OCI-LY1 (cell line): ENCODE results near the gene ZFP91.

ENCODE experiments used
- H2AFZ ChIP-seq: fragments of 200-600 bp; sonication (generic), shearing (Covaris generic); 2 replicates; pipeline ENCODE4 v1.6.0; 2014; ENCODE audit warnings: antibody characterized with exemption, mild to moderate bottlenecking, low read length
- H3F3A ChIP-seq: fragments of 200-600 bp; sonication (generic), shearing (Covaris generic); 2 replicates; pipeline ENCODE4 v1.6.0; 2014; ENCODE audit warnings: mild to moderate bottlenecking, antibody characterized with exemption, low read length, moderate library complexity; ENCODE audit not compliant: insufficient read depth
- H3K27ac ChIP-seq: fragments of 200-600 bp; sonication (generic); 2 replicates; pipeline ENCODE4 v1.5.1; 2014; ENCODE audit warnings: low read length, mixed run types, mild to moderate bottlenecking, low read depth; ENCODE audit not compliant: poor library complexity, severe bottlenecking
- H3K27me3 ChIP-seq: fragments of 200-600 bp; sonication (generic); 2 replicates; pipeline ENCODE4 v1.6.0; 2014; ENCODE audit warnings: antibody characterized with exemption, mild to moderate bottlenecking, low read length, moderate library complexity; ENCODE audit not compliant: insufficient read depth
- H3K36me3 ChIP-seq: fragments of 200-600 bp; sonication (generic); 2 replicates; pipeline ENCODE4 v1.6.1; 2014; ENCODE audit warnings: mild to moderate bottlenecking, antibody characterized with exemption, low read length, moderate library complexity, mixed read lengths; ENCODE audit not compliant: insufficient read depth
- H3K4me1 ChIP-seq: fragments of 200-600 bp; sonication (generic); 2 replicates; pipeline ENCODE4 v1.5.1; 2014; ENCODE audit warnings: mild to moderate bottlenecking, low read length, moderate library complexity; ENCODE audit not compliant: insufficient read depth, severe bottlenecking
- H3K4me2 ChIP-seq: fragments of 200-600 bp; sonication (generic), shearing (Covaris generic); 2 replicates; pipeline ENCODE4 v1.6.1; 2014; ENCODE audit warnings: low read length
- H3K4me3 ChIP-seq: fragments of 200-600 bp; sonication (generic); 2 replicates; pipeline ENCODE4 v1.5.1; 2014; ENCODE audit warnings: low read length, low read depth, mild to moderate bottlenecking, mixed read lengths; ENCODE audit not compliant: poor library complexity, severe bottlenecking
- H3K79me2 ChIP-seq: fragments of 200-600 bp; shearing (Covaris generic); 2 replicates; pipeline ENCODE4 v1.6.1; 2016; ENCODE audit warnings: mixed run types, low read length, mixed read lengths; ENCODE audit not compliant: insufficient read depth
- H3K9ac ChIP-seq: fragments of 200-600 bp; sonication (generic), shearing (Covaris generic); 2 replicates; pipeline ENCODE4 v1.6.1; 2014; ENCODE audit warnings: mild to moderate bottlenecking, low read length, mixed read lengths
- H3K9me2 ChIP-seq: fragments of 200-600 bp; sonication (generic), shearing (Covaris generic); 2 replicates; pipeline ENCODE4 v1.6.1; 2014; ENCODE audit warnings: low read depth, mild to moderate bottlenecking, low read length, mixed read lengths
- H3K9me3 ChIP-seq: fragments of 200-600 bp; shearing (Covaris generic); 2 replicates; pipeline ENCODE4 v1.6.1; 2014; ENCODE audit warnings: low read length, mixed read lengths
- H4K20me1 ChIP-seq: fragments of 200-600 bp; sonication (generic), shearing (Covaris generic); 2 replicates; pipeline ENCODE4 v1.6.0; 2016; ENCODE audit warnings: mild to moderate bottlenecking, low read length; ENCODE audit not compliant: insufficient read depth
- EZH2 ChIP-seq: fragments of 200-600 bp; sonication (generic), shearing (Covaris generic); IDR thresholded peaks from 2 replicates; pipeline ENCODE4 v1.8.0; 2017; ENCODE audit warnings: borderline replicate concordance, mixed run types, mild to moderate bottlenecking, antibody characterized with exemption, low read length, moderate library complexity, mixed read lengths
- TF ChIP-seq, protein P1 (sequence below): fragments of 200-600 bp; sonication (generic), shearing (Covaris generic); IDR thresholded peaks from 2 replicates; pipeline ENCODE4 v1.5.1; 2017; ENCODE audit warnings: mild to moderate bottlenecking, antibody characterized with exemption, low read length, moderate library complexity, mixed read lengths

The ZFP91 gene

GRCh38 chr11:58625086-58625485 is 46.2 kb downstream of the ZFP91 start:
- H3K4me1 ChIP-seq = no peaks in the 10 kb centered on the region
- no peak overlapping the region for H3K27ac ChIP-seq
- no peak overlapping the region for H3K9ac ChIP-seq

DNA sequence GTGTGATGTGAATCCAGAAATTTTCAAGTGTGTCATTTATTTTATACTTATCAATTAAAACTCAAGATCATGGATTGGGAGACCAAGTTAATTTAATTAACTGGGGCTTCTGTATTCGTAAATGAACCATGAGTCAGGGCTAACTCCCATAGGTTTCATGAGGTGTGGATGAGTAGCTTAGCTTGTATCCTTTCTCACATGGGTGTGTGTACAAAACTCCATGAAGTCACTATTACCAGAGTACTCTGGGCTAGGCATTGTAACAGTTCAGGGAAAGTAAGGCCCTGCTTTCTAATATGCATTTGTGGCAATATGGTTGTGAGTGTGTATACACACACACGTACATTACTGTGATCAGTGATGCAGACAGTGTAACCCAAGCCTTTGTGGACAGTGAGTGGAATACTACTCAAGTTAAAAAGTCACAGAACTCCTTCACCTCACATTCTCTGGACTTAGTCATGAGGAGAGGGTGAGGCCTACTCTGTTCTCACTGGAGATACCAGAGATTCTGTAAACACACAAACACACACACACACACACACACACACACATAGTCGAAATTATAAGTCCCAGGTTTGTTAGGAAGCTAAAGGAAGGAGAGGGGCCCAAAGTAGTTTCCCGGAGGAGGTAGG is 47.1 kb downstream of the ZFP91 start:
- no peaks in the 10 kb centered on the region for H4K20me1 ChIP-seq
- no peaks in the 10 kb centered on the region for H3K9me2 ChIP-seq
- H3K4me2 ChIP-seq = no peak overlapping the region
- H3K36me3 ChIP-seq = peaks cover 57% of the 10 kb centered on the region
- H2AFZ ChIP-seq = no peak overlapping the region
- H3F3A ChIP-seq = no peaks in the 10 kb centered on the region
- no peak overlapping the region for H3K9ac ChIP-seq
- no peaks in the 10 kb centered on the region for H3K4me1 ChIP-seq
- no peaks in the 10 kb centered on the region for H3K79me2 ChIP-seq
- H3K27me3 ChIP-seq = no peaks in the 10 kb centered on the region
- no peak overlapping the region for H3K4me3 ChIP-seq
- no peak overlapping the region for H3K27ac ChIP-seq
- no peak for TF ChIP-seq EZH2
- TF ChIP-seq, protein P1, sequence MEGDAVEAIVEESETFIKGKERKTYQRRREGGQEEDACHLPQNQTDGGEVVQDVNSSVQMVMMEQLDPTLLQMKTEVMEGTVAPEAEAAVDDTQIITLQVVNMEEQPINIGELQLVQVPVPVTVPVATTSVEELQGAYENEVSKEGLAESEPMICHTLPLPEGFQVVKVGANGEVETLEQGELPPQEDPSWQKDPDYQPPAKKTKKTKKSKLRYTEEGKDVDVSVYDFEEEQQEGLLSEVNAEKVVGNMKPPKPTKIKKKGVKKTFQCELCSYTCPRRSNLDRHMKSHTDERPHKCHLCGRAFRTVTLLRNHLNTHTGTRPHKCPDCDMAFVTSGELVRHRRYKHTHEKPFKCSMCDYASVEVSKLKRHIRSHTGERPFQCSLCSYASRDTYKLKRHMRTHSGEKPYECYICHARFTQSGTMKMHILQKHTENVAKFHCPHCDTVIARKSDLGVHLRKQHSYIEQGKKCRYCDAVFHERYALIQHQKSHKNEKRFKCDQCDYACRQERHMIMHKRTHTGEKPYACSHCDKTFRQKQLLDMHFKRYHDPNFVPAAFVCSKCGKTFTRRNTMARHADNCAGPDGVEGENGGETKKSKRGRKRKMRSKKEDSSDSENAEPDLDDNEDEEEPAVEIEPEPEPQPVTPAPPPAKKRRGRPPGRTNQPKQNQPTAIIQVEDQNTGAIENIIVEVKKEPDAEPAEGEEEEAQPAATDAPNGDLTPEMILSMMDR = no peak
- H3K9me3 ChIP-seq = no peaks in the 10 kb centered on the region

More at GRCh38 chr11:58625086-58625485, 46.2 kb downstream of the ZFP91 start:
- Histone ChIP-seq H3K27me3 (no peaks in the 10 kb centered on the region), H3K9me2 (no peaks in the 10 kb centered on the region), H2AFZ (no peak overlapping the region), H3K79me2 (no peaks in the 10 kb centered on the region), H3F3A (no peaks in the 10 kb centered on the region), H3K4me3 (no peak overlapping the region), H3K9me3 (no peaks in the 10 kb centered on the region), H3K4me2 (no peak overlapping the region), H3K36me3 (peaks cover 65% of the 10 kb centered on the region), H4K20me1 (no peaks in the 10 kb centered on the region)
- TF ChIP-seq, protein P1 = no peak
- TF ChIP-seq EZH2 = no peak

DNA sequence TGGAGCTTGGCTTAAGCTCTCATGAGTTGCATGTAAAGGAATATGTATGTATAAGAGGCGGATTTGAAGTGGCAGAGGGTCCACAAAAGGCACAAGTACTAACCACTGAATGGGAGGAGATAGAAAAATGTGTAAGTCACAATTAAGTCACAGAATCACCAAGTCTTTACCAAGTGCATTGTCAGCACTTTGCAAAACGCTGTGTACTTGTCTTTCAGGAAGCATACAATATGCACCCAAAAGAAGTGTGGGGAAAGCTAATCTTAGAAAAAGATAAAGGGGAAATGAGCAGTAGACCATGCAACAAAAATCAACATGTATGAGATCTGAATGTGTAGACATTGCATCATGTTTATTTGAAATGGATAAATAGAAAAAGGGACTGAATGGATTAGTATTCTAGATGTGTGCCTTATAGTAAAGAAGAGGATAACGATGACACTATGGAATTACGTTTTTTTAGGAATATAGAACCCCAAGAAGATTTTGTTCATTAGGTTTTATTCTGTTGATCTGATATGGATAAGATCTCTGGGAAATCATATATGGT is 48.1 kb downstream of the ZFP91 start:
- H3K79me2 ChIP-seq = no peaks in the 10 kb centered on the region
- no peaks in the 10 kb centered on the region for H3K27me3 ChIP-seq
- H3K27ac ChIP-seq = no peak overlapping the region
- no peaks in the 10 kb centered on the region for H4K20me1 ChIP-seq
- no peak overlapping the region for H3K4me2 ChIP-seq
- no peak overlapping the region for H3K9ac ChIP-seq
- no peaks in the 10 kb centered on the region for H3K4me1 ChIP-seq
- no peaks in the 10 kb centered on the region for H3K9me2 ChIP-seq
- H3K4me3 ChIP-seq = no peak overlapping the region
- no peak overlapping the region for H2AFZ ChIP-seq
- no peaks in the 10 kb centered on the region for H3F3A ChIP-seq
- no peak for TF ChIP-seq EZH2
- TF ChIP-seq, protein P1 = no peak
- no peaks in the 10 kb centered on the region for H3K9me3 ChIP-seq
- H3K36me3 ChIP-seq = peaks cover 46% of the 10 kb centered on the region
